Measurements from ENCODE around the gene PKNOX2. TPM values are rescaled to one million over a fixed set of nuclear protein-coding genes. Genes with fewer than 3 reads are reported as not detected.

PKNOX2 gene
- total and polyA plus RNA-seq, 2 of the 4 experiments (the other 2 are of a cell fraction), result 0.72 to 2.3 TPM

DNA sequence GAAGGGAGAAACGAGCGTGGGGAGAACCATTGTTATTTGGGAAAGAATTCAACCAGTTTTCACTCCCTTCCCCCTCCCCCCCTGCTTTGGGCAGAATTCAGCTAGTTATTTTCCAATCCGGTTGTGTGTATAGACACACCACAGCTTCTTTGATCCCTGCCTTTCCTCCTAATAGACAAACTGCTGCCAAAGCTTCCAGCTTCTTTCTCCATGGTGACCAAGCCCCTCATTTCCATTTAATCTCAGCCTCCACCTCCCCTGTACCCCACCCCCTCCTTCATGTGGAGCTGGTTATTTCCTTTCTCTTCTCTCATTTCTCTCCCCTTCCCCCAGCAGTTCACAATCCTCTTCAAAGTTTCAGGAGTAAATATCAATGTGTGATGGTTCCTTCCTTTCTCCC, 24.8 kb upstream of the PKNOX2 start:
- no peak overlapping the region for H2BK5ac ChIP-seq (ENCODE audit: low read depth, low read length, poor library complexity, severe bottlenecking)
- no peak overlapping the region for H3K18ac ChIP-seq (ENCODE audit: low read depth, low read length)
- H2BK120ac ChIP-seq (ENCODE audit: low read depth, low read length), result no peak overlapping the region
- TF ChIP-seq MAFK (IDR thresholded peaks at IDR 0.05; ENCODE audit: low read depth, low read length) (no peak), BHLHE40 (IDR thresholded peaks at IDR 0.05; ENCODE audit: low read depth, low read length) (no peak), RAD21 (IDR thresholded peaks at IDR 0.05; ENCODE audit: low read length) (no peak), POLR2A (IDR thresholded peaks at IDR 0.05; ENCODE audit: low read depth, low read length) (no peak), RCOR1 (IDR thresholded peaks at IDR 0.05; ENCODE audit: insufficient replicate concordance, low read length) (no peak), FOS (IDR thresholded peaks at IDR 0.05; ENCODE audit: low read depth, low read length) (no peak)
- TF ChIP-seq, protein P1, sequence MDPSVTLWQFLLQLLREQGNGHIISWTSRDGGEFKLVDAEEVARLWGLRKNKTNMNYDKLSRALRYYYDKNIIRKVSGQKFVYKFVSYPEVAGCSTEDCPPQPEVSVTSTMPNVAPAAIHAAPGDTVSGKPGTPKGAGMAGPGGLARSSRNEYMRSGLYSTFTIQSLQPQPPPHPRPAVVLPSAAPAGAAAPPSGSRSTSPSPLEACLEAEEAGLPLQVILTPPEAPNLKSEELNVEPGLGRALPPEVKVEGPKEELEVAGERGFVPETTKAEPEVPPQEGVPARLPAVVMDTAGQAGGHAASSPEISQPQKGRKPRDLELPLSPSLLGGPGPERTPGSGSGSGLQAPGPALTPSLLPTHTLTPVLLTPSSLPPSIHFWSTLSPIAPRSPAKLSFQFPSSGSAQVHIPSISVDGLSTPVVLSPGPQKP (IDR thresholded peaks at IDR 0.05; ENCODE audit: borderline replicate concordance, low read depth, low read length), result no peak
- TF ChIP-seq, protein P2, sequence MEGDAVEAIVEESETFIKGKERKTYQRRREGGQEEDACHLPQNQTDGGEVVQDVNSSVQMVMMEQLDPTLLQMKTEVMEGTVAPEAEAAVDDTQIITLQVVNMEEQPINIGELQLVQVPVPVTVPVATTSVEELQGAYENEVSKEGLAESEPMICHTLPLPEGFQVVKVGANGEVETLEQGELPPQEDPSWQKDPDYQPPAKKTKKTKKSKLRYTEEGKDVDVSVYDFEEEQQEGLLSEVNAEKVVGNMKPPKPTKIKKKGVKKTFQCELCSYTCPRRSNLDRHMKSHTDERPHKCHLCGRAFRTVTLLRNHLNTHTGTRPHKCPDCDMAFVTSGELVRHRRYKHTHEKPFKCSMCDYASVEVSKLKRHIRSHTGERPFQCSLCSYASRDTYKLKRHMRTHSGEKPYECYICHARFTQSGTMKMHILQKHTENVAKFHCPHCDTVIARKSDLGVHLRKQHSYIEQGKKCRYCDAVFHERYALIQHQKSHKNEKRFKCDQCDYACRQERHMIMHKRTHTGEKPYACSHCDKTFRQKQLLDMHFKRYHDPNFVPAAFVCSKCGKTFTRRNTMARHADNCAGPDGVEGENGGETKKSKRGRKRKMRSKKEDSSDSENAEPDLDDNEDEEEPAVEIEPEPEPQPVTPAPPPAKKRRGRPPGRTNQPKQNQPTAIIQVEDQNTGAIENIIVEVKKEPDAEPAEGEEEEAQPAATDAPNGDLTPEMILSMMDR (conservative IDR thresholded peaks at IDR 0.05; ENCODE audit: low read depth, low read length), result no peak
- TF ChIP-seq, protein P3, sequence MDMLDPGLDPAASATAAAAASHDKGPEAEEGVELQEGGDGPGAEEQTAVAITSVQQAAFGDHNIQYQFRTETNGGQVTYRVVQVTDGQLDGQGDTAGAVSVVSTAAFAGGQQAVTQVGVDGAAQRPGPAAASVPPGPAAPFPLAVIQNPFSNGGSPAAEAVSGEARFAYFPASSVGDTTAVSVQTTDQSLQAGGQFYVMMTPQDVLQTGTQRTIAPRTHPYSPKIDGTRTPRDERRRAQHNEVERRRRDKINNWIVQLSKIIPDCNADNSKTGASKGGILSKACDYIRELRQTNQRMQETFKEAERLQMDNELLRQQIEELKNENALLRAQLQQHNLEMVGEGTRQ (IDR thresholded peaks at IDR 0.05; ENCODE audit: low read depth, low read length), result no peak
- BruUV-seq (replicated peaks), result no TSS peak
- intact Hi-C loops (cut with micrococcal nuclease), result loop anchor here (2.0 to 5.0 kb wide), 4 partner anchors 169 to 722 kb away; no protein-coding TSS in a partner anchor
- no peak overlapping the region for H4K8ac ChIP-seq (ENCODE audit: low read depth in 2 of 2, low read length in 2 of 2)
- H3K4me3 ChIP-seq (ENCODE audit: insufficient read depth, low read depth, low read length), result no peak overlapping the region
- no peak for DNase-seq
- CTCF ChIA-PET, result interaction anchor here (3.5 kb wide), 1 partner anchor 48 kb away, joined by 34 read pairs; no protein-coding TSS in a partner anchor
- POLR2A ChIA-PET (ENCODE audit: unreplicated experiment), result no interaction called here
- no peak overlapping the region for H3K9ac ChIP-seq (ENCODE audit: low read depth, low read length)
- H2BK15ac ChIP-seq (ENCODE audit: low read depth, low read length), result no peak overlapping the region
- H3K4ac ChIP-seq (ENCODE audit: low read depth, low read length), result no peak overlapping the region
- H3K79me1 ChIP-seq (ENCODE audit: low read depth in 1 of 2, low read length in 2 of 2), result no peaks in the 10 kb centered on the region
- dilution Hi-C loops (cut with HindIII; ENCODE audit: low sequenced_read_pairs, unreplicated experiment), result no loop called here
- H3K4me1 ChIP-seq (ENCODE audit: control insufficient read depth, insufficient read depth, low read length), result no peaks in the 10 kb centered on the region; the same call in 1 of the 2 replicates
- no peak for ATAC-seq (ENCODE audit: low read depth)
- in situ Hi-C loops (cut with MboI; ENCODE audit: low sequenced_read_pairs), result loop anchor here (10.0 kb wide), 1 partner anchor 165 kb away; no protein-coding TSS in a partner anchor
- H4K20me1 ChIP-seq (ENCODE audit: insufficient read depth, low read length), result no peaks in the 10 kb centered on the region
- no peaks in the 10 kb centered on the region for H3K9me3 ChIP-seq (ENCODE audit: control insufficient read depth, insufficient read depth, low read length)
- peaks cover 13% of the 10 kb centered on the region for H3K27me3 ChIP-seq (ENCODE audit: control insufficient read depth, insufficient read depth, low read length)
- no peak overlapping the region for H2BK20ac ChIP-seq (ENCODE audit: low read depth, low read length)
- H4K91ac ChIP-seq (ENCODE audit: insufficient read depth, low read depth, low read length), result no peak overlapping the region
- no peak overlapping the region for H3K4me2 ChIP-seq (ENCODE audit: low read depth, low read length)
- H3K36me3 ChIP-seq (ENCODE audit: control insufficient read depth, insufficient read depth, low read length), result no peaks in the 10 kb centered on the region
- H3K27ac ChIP-seq (ENCODE audit: insufficient read depth, low read length), result no peak overlapping the region
- WGBS, 2 experiments (ENCODE audit: extremely low coverage in 2 of 2, insufficient read length in 1 of 2), result 67% methylated on average over 1 of the region's 3 CpGs; no CpG with 5 or more reads in 1 of the 2 experiments
- H3K9me1 ChIP-seq (ENCODE audit: insufficient read depth, low read length), result no peaks in the 10 kb centered on the region
- no peak overlapping the region for H4K5ac ChIP-seq (ENCODE audit: low read depth, low read length)
- H2AFZ ChIP-seq (replicated peaks; ENCODE audit: low read length, poor library complexity), result no peak overlapping the region
- no peak overlapping the region for H2AK9ac ChIP-seq (replicated peaks; ENCODE audit: low read depth, low read length, poor library complexity)
- H3K56ac ChIP-seq (ENCODE audit: extremely low read depth, insufficient read depth, low read length), result no peak overlapping the region
- H3K14ac ChIP-seq (replicated peaks; ENCODE audit: low read depth, low read length), result no peak overlapping the region
- H2AK5ac ChIP-seq (ENCODE audit: low read depth, low read length), result no peak overlapping the region
- no peak overlapping the region for H3K23ac ChIP-seq (ENCODE audit: low read depth, low read length)

Measured in IMR-90 (cell line).